ENCODE measurements around the gene SGTA.

SGTA gene

GRCh38 chr19:2787115-2787514, 4.0 kb upstream of the SGTA start:
- H3K4me3 ChIP-seq (replicated peaks; ENCODE audit: low read depth, low read length): peak overlapping the region; percentile 17; the same call in 1 of the 2 replicates
- no peak for TF ChIP-seq CTCF (IDR thresholded peaks at IDR 0.05; ENCODE audit: low read depth, low read length, missing control alignments)
- no peak for DNase-seq (ENCODE audit: extremely low read depth, low read depth)

GRCh38 chr19:2785244-2785997, 2.3 kb upstream of the SGTA start, which contains the start of gene THOP1:
TSS of gene THOP1 (plus strand) at chr19:2785503. CDS start at chr19:2785663, 160 bp downstream.
- TF ChIP-seq CTCF (IDR thresholded peaks at IDR 0.05; ENCODE audit: low read depth, low read length, missing control alignments): no peak
- H3K4me3 ChIP-seq (replicated peaks; ENCODE audit: low read depth, low read length): peak within 1 kb of the TSS; percentile 98
- peak; percentile 93 for DNase-seq (ENCODE audit: extremely low read depth, low read depth)

GRCh38 chr19:2783781-2784145, 690 bp upstream of the SGTA start:
- no peak for TF ChIP-seq CTCF (IDR thresholded peaks at IDR 0.05; ENCODE audit: low read depth, low read length, missing control alignments)
- DNase-seq (ENCODE audit: extremely low read depth, low read depth): no peak
- peak overlapping the region; percentile 92 for H3K4me3 ChIP-seq (replicated peaks; ENCODE audit: low read depth, low read length)

- TF ChIP-seq CTCF (IDR thresholded peaks at IDR 0.05; ENCODE audit: low read depth, low read length, missing control alignments): no peak
- H3K4me3 ChIP-seq (replicated peaks; ENCODE audit: low read depth, low read length): peak overlapping the region; percentile 92
- no peak for DNase-seq (ENCODE audit: extremely low read depth, low read depth)
Observed at GRCh38 chr19:2782329-2782935, 641 bp downstream of the SGTA start.

- no peak for TF ChIP-seq CTCF (IDR thresholded peaks at IDR 0.05; ENCODE audit: low read depth, low read length, missing control alignments)
- no peak for DNase-seq (ENCODE audit: extremely low read depth, low read depth)
- H3K4me3 ChIP-seq (replicated peaks; ENCODE audit: low read depth, low read length): peak overlapping the region; percentile 92
Observed at GRCh38 chr19:2780284-2780683, 2.8 kb downstream of the SGTA start.

GRCh38 chr19:2779121-2779740, 3.8 kb downstream of the SGTA start:
- no peak for DNase-seq (ENCODE audit: extremely low read depth, low read depth)
- no peak for TF ChIP-seq CTCF (IDR thresholded peaks at IDR 0.05; ENCODE audit: low read depth, low read length, missing control alignments)
- no peak overlapping the region for H3K4me3 ChIP-seq (replicated peaks; ENCODE audit: low read depth, low read length)

Measured in HFF-Myc (cell line).